GM18858 (cell line): ENCODE results near the gene BTBD9.
"Not testable (repeated sequence)": the region's sequence is repeated elsewhere in the genome, so short reads cannot be mapped to it uniquely, and the experiment has no call there.

Experiments used
- ATAC-seq: cut with Tn5 transposase; IDR thresholded peaks from one replicate; pipeline ENCODE4 v1.9.1; 2021; ENCODE audit not compliant: unreplicated experiment

Gene BTBD9

DNA sequence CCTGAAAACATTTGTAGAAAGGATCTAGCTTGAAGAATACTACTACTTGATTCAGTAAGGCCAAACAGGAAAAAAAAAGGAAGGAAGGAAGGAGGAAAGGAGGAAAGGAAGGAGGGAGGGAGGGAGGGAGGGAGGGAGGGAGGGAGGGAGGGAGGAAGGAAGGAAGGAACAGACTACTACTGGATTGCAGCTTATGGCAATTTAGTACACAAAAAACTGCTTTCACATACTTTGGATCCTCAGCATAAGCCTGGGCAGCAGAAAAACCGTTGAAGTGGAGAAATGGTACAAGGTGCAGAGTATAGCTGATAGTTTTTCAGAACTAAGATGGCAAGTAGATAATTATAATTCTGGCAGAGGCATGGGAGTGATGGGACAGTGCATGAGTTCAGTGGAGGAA is 201.6 kb downstream of the BTBD9 start:
- no peak for ATAC-seq

DNA sequence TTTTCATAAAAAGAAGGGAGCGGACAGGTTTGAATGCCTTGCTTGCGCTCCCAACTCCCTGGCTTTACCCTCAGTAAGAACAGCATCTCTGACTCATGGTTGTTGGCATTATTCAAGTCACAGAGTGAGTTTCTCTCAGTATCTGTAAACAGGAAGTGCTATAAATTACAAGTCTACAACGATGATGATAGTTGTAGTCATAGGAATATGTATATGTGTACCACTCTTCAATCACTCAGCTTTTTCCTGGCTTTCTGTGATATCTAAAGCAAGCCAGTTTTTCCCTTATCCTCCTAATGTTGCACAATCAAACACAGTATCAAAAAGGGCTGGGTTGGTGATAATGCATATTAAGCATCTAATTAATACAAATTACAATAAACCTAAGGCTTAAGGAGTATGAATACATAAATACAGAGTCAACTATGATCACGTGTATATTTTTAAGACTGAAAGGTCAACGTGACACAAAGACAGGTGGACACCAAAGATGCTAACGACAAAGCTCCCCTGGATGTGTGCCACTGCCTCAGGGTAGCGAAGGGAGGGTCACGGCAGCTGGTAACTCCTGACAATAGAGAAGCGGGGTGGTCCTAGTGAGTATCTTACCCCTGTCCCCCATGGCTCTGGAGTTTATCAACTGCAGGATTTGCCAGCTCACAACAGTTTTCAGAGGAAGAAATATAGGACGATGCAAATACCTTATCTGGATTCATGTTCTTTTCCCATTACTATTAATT is 202.8 kb downstream of the BTBD9 start:
- no peak for ATAC-seq

DNA sequence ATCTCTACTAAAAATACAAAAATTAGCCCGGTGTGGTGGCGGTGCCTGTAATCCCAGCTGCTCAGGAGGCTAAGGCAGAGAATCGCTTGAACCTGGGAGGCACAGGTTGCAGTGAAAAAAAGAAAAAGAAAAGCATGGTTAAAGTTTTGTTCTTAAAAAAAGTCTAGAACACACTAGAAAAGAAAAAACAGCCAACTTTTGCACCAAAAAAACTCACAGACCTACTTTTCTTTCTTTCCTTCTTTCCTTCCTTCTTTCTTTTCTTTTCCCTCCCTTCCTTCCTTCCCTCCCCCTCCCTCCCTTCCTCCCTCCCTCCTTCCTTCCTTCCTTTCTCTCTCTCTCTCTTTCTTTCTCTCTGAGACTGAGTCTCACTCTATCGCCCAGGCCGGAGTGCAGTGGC is 204.4 kb downstream of the BTBD9 start:
- no peak for ATAC-seq

DNA sequence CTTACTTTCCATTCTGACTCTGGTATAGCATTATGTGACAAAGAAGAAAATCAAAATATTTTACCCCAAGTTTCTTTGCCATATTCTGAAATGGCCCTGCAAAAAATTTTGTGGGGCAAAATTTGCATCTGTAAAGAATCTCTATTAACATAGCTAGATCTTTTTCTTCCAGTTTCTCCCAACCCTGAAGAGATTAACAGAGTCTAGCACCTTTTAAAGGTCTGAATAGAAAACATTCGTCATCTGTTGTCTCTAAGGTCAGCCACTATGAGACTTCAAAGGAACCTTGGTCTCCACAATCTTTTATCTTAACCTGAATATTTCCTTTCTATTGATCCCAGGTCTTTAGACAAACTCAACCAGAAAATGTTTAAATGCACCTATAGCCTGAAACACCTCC is 205.7 kb downstream of the BTBD9 start:
- ATAC-seq: no peak

DNA sequence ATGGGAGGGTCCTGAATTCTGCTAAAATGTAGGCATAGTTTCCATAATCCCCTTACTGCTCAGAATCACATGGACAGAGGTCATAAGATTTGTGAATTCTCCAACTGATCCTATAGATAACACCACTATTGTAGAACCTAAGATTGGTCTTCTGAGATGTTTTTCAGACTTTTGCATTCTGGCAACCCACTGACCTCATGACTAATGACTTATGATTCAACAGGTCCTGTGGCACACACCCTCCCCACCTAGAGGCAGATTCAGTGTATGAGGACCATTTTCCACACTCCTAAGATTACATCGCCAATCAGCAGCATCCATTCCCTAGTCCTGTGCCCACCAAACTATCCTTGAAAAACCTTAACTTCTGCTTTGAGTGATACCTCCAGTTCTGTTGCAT is 207.2 kb downstream of the BTBD9 start:
- no peak for ATAC-seq

DNA sequence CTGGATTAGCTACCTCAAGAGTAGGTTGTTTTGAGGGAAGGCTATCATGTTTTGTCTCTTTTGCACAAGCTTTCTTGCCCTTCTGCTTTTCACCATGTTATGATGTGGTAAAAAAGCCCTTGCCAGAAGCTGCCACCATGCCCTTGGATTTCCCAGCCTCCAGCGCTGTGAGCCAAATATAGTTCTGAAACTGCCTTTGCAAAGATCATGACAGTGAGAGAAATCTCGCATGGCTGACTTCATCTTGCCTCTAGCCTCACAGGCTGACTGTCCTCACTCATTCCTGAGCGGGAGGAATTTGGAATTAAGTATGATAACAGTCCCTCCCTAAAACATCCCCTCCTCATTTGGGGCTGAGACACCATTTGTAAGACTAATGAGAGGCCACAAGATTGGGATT is 207.7 kb downstream of the BTBD9 start:
- no peak for ATAC-seq

DNA sequence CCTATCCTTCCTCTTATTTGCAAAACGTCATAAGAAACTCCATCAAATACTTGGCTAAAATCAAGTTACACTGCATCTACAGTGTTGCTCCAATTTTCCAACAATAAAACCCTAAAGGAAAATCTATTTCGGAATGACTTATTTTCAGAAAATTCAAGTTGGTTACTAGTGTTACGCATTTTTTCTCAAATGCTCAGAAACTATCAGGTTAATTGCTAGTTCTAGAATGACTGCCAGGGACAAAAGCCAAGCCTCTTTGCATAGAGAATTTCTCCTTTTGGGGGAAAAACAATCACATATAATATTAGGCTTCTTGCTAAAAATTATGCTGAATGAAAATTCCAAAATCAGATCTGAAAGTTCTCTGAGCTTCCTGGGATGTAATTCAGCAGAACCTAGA is 210.2 kb downstream of the BTBD9 start:
- no peak for ATAC-seq

DNA sequence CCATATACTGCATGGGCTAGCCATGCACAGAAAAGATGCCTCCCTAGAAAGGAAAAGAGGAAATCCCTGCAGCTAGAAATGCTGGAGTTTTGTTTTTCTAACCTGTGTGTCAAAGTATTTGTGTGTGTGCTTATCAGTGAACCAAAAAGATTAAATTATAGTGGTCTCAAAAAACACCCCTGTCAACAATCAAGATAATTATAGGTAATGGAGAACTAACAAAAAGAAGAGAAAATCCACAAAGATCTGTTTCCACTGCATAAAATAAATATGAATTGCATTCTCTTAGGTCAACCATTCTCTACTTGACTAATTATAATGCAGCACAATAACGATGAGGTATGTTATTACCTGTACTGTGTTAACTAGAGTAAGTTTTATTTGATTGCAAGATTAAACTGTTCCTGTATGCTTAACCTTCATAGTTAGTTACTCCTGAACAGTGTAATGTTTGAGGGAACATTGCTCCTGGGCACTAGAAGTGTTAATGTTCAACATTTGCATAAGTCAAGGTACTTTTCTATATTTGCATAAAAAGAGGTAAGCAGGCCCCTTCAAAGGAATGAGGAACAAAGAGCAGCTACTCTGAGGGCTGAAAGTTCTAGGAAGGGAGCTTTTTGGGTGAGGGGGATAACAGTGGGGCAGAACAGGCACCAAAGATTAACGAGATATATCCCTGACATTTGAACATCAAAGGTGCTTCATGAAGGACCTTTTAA is 212.1 kb downstream of the BTBD9 start:
- ATAC-seq: no peak

DNA sequence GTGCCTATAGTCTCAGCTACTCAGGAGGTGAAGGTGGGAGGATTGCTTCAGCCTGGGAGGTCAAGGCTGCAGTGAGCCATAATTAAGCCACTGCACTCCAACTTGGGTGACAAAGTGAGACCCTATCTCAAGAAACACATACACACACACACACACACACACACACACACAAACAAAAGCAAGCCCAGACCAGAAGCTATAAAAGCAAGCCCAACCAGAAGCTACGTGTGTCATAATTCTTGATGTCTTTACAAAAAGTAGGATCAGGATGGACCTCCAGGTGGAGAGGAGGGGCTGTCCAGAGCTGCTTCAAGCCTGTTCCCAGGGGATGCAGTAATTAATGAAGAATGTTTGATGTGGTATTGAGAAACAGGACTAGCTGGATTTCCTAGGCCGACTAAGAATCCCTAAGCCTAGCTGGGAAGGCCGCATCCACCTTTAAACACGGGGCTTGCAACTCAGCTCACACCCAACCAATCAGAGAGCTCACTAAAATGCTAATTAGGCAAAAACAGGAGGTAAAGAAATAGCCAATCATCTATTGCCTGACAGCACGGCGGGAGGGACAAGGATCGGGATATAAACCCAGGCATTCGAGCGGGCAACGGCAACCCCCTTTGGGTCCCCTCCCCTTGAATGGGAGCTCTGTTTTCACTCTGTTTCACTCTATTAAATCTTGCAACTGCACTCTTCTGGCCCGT is 213.8 kb downstream of the BTBD9 start:
- ATAC-seq: not testable (repeated sequence)

DNA sequence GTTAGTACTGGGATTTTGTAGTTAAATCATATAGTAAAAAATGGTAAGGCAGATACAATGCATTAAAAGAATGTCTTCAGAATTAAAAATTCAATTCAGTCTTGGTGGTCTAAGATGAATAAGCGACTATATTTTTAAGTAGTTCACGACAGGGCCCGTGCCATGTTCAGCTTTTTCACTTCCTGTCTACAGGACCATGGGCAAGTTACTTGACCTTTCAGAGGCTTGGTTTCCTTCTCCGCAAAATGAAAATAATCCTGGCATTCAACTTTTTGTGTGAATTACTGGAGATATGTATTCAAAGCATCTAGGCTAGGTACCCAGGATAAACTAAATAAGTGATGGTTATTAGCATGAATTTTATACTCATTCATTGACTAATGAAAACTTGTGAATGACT is 216.0 kb downstream of the BTBD9 start:
- no peak for ATAC-seq

DNA sequence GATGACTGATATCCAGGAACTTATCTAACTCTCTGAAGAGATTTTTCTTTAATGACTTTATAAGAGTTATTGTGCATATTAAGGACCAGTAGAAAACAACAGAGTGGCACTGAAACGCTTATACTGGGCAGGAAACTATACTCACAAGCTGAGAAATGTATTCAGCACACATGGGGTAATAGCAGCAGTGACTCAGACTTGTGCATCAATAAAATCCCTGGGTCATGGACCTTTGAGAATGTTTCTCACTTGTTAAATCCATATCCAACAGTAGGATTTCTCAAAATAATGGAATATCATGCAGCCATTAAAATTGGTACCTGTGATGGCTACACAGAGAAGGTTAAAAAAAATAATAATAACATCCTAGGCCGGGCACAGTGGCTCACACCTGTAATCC is 219.5 kb downstream of the BTBD9 start:
- no peak for ATAC-seq

DNA sequence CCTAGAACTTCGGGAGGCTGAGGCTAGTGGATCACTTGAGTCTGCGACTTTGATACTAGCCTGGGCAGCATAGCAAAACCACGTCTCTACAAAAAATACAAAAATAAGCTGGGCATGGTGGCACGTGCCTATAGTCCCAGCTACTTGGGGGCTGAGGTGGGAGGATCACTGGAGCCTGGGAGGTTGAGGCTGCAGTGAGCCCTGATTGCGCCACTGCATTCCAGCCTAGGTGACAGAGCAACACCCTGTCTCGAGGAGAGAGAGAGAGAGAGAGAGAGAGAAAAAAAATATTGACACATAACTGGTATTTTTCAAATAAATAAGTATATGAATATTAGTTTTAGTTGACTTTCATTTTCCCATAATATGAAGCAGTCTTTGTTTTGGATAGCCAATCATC is 222.2 kb downstream of the BTBD9 start:
- no peak for ATAC-seq

DNA sequence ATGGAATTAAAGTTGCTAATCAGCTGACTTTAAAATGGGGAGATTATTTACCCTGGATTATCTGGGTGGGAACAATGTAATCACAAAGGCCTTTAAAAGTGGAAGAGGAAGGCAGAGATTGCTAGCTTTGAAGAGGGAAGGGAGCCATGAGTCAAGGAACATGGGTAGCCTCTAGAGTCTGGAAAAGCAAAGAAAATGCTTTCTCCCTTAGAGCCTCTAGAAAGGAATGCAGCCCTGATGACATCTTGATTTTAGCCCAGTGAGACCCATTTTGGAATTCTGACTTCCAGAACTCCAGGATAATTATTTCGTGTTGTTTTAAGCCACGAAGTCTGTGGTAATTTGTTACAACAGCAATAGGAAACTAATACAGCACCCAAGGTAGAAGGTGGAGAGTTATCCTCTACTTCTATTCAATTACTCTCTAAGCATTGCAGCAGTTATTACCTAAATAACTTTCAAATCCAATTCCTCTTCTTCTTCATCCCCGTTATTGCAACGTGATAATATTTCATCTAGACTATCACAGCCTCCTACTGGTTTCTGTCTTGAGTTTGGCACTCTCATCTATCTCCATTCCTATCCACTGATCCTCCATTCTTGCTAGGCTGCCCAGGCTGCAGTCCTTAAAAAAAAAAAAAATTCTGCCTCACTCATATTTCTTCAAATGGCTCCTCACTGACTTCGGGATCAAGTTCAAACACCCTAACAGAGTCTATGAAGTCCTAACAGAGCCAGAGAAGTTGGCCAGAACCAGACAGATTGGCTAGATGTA is 224.3 kb downstream of the BTBD9 start:
- ATAC-seq: no peak

DNA sequence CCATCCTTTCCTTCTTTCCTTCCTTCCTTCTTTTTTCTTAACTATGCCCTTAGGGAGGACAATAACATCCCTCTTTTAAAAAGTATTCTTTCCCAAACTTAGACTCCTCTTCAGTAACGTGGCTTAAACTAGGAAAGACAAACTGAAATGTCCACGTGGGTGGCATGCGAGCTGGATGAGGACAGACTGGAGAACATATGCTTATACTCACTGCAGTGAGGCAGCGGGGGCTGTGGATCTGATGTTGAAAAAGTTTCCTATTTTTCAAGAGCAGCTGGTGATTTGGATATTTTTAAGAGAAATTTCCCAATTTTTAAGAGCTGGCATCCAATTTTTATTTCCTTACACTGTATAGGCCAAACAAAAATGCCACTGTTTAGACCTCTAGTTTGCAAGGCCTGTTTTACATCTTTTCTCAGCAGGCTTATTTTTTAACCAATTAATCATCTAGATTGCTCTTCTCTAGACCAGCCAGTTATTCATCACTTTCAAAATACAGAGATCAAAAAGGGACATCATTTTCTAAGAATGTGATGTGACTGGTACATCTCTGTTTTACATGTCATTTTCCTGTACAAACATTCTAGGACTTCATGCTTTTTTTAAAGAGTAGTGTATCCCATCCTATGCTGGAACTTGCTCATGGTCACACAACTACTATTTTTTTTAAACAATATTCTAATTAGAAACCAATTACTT is 226.5 kb downstream of the BTBD9 start:
- no peak for ATAC-seq

DNA sequence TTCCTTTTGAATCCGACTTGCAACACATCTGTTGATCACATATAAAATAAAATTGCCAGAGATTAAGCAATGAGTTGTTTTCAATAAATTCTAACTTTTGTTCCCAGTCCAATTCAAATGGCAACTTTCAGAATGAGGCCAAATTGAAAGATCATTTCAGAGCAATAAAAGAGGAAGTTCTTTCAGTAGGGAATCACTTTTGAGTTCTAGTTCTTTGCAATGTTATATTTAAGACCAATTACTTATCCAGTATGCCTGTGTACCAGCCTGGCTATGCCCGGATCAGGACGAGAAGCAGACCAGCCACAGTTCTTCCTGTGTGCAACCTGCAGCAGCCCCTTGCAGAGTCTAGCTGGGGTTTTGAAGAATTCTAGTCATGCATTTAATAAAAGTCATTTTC is 232.5 kb downstream of the BTBD9 start:
- no peak for ATAC-seq

DNA sequence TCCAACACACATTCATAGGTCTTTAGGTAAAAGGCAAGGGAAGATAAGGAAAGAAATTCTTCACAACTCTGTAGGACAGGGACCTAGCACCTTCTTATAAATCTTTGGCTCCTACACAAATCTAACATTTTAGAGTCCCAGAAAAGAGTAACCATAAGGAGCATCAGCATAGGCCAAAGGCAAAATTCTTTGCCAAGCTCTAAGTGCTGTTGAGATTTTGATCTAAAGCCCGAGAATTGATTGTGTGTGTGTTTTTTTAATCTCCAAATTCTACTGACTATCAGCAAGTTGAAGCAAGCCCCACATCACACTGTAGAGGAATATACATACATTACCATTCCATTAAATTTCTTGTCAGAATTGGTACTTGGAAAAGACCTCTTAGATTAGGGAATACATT is 233.6 kb downstream of the BTBD9 start:
- ATAC-seq: no peak

DNA sequence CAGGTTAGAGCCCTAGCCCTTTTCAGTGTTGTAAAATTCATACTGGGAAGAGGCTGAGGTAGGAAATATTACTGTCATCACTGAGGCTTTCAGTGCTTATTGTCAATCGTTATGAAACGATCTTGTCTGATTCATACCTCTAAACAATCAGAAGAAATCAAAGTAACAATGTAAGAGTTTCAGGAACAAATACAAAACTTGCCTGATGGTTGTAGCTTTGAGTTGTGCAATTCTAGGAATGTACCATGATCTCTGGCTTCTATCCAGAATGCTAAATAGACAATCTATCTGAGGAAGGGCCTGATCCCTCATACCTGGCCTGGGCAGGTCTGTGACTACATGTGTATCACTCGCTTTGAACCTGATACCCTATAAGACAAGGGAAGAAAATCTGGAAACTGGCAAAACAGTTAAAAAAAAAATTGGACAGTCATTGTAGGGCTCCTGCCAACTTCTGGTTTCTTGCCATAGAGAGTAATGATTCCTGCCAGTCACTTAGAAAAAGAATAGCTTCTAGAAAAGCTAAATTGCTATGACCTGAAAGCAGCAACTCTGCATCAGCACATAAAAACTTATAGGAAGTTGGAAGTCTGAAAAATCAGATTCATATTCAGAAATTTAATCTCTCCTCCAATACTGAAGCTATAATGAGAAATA is 234.7 kb downstream of the BTBD9 start:
- ATAC-seq: no peak

DNA sequence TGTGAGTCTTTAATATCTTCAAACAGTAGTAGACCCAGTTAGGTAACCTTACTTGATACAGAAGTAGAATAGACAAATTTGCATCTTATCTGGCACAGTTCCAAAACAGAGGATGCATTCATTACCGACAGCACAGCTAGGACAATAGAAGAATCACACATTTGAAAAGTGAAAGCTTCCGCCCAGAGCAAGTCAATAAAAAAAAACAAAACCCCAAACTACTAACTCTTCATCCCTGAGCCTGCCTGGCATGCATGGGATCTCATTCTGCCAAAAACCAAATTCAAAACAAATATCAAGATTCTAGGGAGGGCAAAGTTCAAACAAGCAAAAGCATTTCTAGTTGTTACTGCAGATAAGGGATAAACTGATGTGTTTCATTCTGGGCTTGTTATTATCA is 235.4 kb downstream of the BTBD9 start:
- ATAC-seq: no peak

DNA sequence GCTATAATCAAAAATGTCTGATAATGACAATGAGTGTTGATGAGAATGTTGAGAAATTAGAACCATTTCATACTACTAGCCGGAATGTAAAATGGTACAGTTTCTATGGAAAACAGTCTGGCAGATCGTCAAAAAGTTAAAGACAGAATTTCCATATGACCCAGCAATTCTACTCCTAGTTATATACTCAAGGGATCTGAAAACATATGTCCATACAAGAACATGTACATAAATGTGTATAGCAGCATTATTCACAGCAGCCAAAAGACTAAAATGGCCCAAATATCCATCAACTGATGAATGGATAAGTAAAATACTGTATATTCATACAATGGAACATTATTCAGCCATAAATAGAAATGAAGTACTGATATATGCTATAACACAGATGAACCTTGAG is 236.2 kb downstream of the BTBD9 start:
- ATAC-seq: no peak

DNA sequence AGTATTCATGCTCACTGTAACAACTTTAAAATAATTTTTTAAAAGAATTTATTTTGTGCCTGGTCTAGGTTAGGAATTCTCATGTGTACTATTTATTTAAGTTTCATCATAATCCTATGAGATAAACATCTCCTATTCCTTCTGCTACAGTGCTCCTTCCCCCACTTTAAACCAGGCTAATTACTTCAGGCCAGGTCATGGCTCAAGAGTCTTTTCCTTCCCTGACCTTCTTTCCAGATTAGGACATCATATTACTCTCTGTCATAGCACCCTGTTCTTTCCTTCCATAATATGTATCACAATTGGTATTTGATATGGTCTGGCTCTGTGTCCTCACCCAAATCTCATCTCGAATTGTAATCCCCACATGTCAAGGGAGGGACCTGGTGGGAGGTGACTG is 239.0 kb downstream of the BTBD9 start:
- no peak for ATAC-seq
